GM19397 (cell line): Measurements from ENCODE around the gene KSR1.
A peak's percentile ranks its signal among the peaks of the same experiment; 100 is the strongest.
"Not testable (repeated sequence)": the region's sequence is repeated elsewhere in the genome, so short reads cannot be mapped to it uniquely, and the experiment has no call there.

ENCODE experiments used
- ATAC-seq: cut with Tn5 transposase; IDR thresholded peaks from one replicate; pipeline ENCODE4 v1.9.1; 2021; ENCODE audit warnings: mild to moderate bottlenecking, moderate library complexity; ENCODE audit not compliant: unreplicated experiment

Gene KSR1

GRCh38 chr17:27628376-27628775, 172.1 kb downstream of the KSR1 start:
- ATAC-seq: no peak

- ATAC-seq: not testable (repeated sequence)
These were observed 173.0 kb downstream of the KSR1 start for GRCh38 chr17:27629260-27629659.

DNA sequence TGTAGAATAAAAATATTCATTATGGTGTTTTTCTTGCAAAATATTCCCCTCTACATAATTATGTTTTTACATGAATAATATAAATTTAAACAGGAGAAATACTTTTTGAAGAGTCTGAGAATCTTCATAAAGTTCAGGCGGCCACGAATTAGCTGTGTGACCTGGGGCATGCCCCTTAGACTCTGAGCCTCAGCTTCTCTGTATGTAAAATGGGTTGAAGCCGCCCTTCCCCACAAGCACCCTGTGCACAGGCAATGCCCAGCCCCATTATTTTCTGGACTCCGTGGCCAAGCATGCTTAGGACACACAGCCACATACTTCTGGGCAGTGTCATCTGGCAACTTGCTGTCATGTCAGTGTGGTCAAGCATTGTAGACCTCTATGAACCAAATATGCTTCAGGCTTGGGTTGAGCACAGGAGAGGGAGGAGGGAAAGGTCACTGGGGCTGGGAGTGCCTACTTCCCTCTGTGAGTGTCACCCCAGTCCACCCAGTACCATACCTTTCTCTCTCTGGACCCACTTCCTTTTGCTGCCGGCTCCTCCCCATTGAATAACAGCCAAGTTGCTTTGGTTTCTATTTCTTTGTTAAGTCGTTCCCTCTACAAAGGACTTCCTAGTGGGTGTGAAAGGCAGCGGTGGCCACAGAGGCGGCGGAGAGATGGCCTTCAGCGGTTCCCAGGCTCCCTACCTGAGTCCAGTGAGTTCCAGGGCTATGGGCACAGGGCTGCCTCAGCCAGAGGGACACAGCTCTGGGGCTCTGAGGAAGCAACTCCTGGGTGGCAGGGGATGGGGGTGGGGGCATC, 174.6 kb downstream of the KSR1 start, which contains the start of gene LGALS9:
TSS of gene LGALS9 (plus strand) at position 582 of the 804 bp plus-strand sequence. CDS start at position 660, 78 bp downstream.
- peak; percentile 61 for ATAC-seq

DNA sequence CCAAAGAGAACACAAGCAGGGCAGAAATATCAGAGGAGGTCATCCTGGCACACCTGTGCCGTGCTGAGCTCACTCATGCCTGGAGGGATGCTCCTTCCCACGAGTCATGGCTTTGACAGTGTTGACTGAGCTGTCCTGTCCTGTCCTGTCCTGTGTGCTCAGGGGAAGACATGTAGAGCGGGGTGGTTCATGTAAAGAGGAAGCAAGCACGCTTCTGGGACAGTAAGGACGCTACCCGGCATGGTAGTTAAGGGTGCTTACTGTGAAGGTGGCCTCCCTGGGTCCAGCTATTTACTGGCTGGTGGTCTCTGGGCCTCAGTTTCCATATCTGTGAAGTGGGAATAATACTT, 175.1 kb downstream of the KSR1 start:
- ATAC-seq: peak; percentile 26

- no peak for ATAC-seq
These were observed 175.9 kb downstream of the KSR1 start for GRCh38 chr17:27631897-27632725.

GRCh38 chr17:27632766-27633165, 176.5 kb downstream of the KSR1 start:
- ATAC-seq: not testable (repeated sequence)

DNA sequence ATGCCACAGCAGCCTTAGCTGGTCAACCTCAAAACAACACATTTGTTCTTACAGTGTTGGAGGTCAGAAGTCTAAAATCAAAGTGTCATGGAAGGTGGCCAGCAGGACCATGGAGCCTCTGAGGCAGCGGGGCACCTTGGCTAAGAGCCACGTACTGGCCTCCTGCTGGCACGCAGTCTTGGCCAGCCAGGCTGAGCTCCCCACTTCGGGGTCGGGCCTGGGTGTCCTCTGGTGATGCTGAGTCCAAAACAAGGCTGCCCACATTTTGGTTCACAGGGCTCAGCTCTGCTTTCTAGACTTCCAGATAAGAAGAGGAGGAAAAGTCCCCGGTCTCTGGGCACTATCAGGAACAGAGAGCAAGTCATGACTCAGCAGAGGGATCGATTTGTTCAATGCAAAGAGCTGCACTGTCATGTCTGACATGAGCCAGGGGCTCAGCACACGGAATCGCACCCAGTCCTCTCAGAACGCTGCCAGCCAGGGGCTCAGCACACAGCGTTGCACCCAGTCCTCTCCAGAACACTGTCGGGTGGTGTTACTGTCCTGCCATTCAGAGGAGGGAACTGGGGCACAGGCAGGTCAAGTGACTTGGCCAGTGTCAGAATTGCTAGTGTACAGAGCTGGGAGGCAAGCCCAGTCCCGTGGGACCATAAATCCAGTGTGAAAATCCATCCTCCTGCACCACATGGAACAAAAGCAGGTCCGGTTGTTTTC, 177.2 kb downstream of the KSR1 start:
- no peak for ATAC-seq

- ATAC-seq: no peak
These were observed 177.7 kb downstream of the KSR1 start for GRCh38 chr17:27634026-27634335.

DNA sequence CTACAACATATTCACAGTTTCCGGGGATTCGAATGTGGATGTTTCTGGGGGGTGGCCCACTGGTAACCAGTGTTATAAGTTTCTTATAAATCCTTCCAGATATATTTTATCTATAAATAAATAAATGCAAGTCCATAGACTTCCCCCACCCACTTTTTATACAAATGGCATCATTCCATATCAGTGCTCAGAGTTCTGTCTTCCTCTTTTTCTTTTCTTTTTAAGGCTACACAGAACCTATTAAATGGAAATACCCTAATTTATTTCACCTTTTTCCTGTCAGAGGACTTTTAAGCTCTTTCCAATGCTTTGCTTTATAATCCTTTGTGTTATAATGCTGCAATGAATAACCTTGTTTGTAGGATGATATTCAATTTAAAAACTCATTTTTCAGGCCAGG, 178.5 kb downstream of the KSR1 start:
- ATAC-seq: no peak

DNA sequence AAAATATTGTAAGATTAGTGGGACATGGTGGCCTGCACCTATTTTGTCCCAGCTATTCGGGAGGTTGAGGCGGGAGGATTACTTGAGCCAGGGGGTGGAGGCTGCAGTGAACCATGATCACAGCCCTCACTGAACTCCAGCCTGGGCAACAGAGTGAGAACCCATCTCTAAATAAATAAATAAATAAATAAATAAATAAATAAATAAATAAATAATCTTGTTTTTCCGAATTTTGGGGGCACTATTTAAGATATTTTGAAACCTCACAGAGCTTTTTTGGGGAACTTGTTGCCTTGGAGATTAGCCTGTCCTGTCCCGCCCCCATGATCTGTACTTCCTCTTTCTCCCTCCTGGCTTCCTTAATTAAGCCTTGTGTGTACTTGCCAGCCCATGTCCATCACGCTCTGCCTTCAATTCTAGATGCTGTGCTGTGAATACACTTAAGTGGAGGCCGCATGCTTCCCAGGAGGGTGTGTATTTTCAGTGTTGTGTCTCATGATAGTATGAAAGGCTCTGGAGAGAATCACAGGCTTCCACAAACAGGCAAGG, 179.1 kb downstream of the KSR1 start:
- ATAC-seq: no peak

DNA sequence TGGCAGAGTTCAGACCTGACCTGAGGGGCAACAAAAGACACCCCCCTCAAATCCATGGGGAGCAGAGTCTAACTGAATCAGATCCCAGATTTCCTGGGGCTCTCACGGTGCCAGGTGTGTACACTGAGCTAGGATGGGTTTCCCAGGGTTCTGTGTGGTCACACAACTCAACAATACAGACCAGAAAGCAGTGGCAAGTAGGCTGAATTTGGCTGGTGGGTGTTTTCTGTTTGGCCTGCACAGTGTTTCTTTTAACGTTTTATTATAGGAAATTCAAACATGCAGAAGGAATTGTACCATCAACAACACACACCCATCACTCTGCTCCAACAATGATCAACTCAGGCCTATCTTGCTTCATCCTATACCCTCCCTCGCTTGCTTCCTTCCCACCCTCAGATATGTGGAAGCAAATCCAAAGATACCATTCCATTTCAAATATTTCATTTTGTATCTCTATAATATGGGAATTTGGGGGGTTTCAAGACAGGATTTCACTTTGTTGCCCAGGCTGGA, 179.8 kb downstream of the KSR1 start:
- not testable (repeated sequence) for ATAC-seq

DNA sequence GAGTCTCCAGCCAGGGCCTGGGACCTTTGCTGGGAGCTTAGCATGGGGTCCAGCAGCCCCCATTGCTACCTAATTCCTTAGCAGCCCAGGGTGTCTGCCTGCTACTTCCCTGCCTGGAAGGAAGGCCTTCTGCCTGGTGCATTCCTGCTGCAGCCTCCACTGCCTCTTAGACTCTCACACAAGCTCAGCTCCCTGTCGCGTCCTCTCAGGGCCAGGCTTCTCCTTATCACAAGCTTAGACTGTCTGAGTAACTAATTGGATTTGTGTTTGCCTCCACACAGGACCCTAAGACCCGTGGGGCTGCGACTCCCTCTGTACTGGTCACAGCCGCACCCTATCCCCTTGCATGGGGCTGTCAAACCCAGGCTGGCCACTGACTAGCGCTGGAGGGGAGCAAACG, 181.6 kb downstream of the KSR1 start:
- ATAC-seq: not testable (repeated sequence)

GRCh38 chr17:27638415-27638914, 182.2 kb downstream of the KSR1 start:
- ATAC-seq: not testable (repeated sequence)

- no peak for ATAC-seq
These were observed 184.5 kb downstream of the KSR1 start for GRCh38 chr17:27640790-27641189.

GRCh38 chr17:27644586-27644985, 188.3 kb downstream of the KSR1 start:
- ATAC-seq: no peak

DNA sequence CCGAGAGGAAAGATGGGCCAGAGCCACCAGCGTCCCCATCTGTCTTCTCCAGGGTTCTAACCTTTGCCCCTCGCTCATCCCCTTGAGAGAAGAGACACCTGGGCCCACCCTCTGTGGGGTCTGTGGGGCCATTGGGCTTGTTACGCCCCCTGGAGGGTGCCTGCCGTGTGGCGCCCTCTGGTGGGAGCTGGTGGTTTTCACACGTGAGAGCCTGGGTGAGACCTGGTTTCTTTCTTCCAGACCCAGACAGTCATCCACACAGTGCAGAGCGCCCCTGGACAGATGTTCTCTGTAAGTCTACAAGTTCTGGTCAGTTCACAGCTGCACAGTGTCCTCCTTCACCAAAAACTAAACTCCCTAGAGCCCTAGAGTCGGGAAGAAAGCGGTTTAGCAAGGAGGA, 189.4 kb downstream of the KSR1 start:
- not testable (repeated sequence) for ATAC-seq

DNA sequence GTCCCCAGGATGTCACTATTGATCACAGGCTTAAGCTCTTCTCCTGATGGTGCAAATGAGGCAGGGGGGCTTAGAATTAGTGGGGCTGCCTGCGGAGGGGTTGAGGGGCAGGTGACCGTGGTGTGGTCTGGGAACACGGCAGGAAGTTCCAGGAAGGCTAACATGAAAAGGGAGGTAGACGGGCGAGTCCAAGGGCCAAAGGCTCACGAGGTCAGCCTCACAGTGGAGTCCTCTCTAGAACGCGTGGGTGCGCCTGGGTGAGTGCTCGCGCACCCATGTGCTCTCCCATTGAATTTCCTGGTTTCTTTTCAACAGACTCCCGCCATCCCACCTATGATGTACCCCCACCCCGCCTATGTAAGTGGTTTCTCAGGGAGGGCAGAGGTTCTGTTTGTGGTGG, 190.0 kb downstream of the KSR1 start:
- ATAC-seq: no peak

GRCh38 chr17:27647765-27648164, 191.5 kb downstream of the KSR1 start:
- no peak for ATAC-seq

GRCh38 chr17:27649111-27649571, 192.9 kb downstream of the KSR1 start:
- ATAC-seq: not testable (repeated sequence)

- no peak for ATAC-seq
These were observed 193.7 kb downstream of the KSR1 start for GRCh38 chr17:27649929-27650328.

DNA sequence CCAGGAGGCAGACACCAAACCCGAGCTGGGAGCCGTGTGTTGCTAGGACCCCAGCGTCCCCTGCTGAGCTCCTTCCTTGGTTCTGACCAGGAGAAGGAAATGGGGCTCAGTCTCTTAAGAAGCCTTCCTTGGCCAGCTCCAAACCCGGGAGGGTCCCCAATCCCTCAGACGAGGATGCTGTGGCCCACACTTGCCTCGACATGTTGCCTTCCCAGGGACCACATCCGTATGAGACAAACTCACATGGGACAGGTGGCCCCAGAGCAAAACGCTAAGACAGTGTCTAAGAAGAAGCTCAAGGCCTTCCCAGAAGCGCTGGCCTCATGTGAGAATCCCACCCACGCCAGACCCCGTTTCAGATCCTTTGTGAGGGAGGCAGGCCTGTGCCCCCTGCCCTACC, 194.6 kb downstream of the KSR1 start:
- ATAC-seq: no peak
